Gastroesophageal sphincter (tissue), 4 donors: ENCODE results near the gene SEMA4D. TPM values are rescaled to one million over a fixed set of nuclear protein-coding genes. Genes with fewer than 3 reads are reported as not detected.

Experiments
- ATAC-seq: fragments of 150-250 bp; one replicate; pipeline ENCODE4 v1.9.1; 2016; ENCODE audit warnings: mild to moderate bottlenecking, moderate library complexity
- H3K27ac ChIP-seq, 4 donors: fragments of 200-600 bp; sonication (generic) in 3 of 4; 1 replicate in 3 of 4; 2 replicates in 1 of 4; pipeline ENCODE4 v1.5.1; 2016 to 2019
- H3K27me3 ChIP-seq: fragments of 200-600 bp; sonication (generic); one replicate; pipeline ENCODE4 v1.5.1; 2019
- H3K36me3 ChIP-seq, 2 donors: fragments of 200-600 bp; sonication (generic); one replicate each; pipeline ENCODE4 v1.5.1; 2019; ENCODE audit warnings: control low read depth in 1 of 2
- H3K4me1 ChIP-seq, 3 donors: fragments of 200-600 bp; sonication (generic); 1 replicate in 2 of 3; 2 replicates in 1 of 3; pipeline ENCODE4 v1.5.1; 2016 to 2019; ENCODE audit warnings: control low read depth in 2 of 3
- H3K4me3 ChIP-seq, 2 donors: fragments of 200-600 bp; sonication (generic); one replicate each; pipeline ENCODE4 v1.5.1; 2019; ENCODE audit warnings: mild to moderate bottlenecking in 1 of 2, moderate library complexity in 1 of 2
- H3K9me3 ChIP-seq, 3 donors: fragments of 200-600 bp; sonication (generic); one replicate each; pipeline ENCODE4 v1.5.1; 2017 to 2019; ENCODE audit warnings: control low read depth in 2 of 3
- EP300 ChIP-seq: sonication (generic); formaldehyde crosslinking; IDR thresholded peaks from one replicate; pipeline ENCODE4 v1.6.1; 2017; ENCODE audit warnings: antibody characterized with exemption, mild to moderate bottlenecking
- POLR2A ChIP-seq, 2 donors: fragments of 450-650 bp; IDR thresholded peaks; one replicate each; pipeline ENCODE4 v1.6.1; 2017; ENCODE audit warnings: antibody characterized with exemption in 2 of 2, mild to moderate bottlenecking in 2 of 2, moderate library complexity in 1 of 2
- POLR2AphosphoS5 ChIP-seq: sonication (generic); formaldehyde crosslinking; IDR thresholded peaks from one replicate; pipeline ENCODE4 v1.6.1; 2017; ENCODE audit warnings: antibody characterized with exemption
- WGBS, 2 donors: methylation state at CpG; one replicate each; pipeline ENCODE4 v1.1.5; 2018; ENCODE audit warnings: low coverage in 1 of 2; 5-methylcytosine and 5-hydroxymethylcytosine counted together
- total RNA-seq, 4 donors: library from RNA; depleted of rRNA; stranded (reverse); fragments of >200 nt; gene quantifications; one replicate each; pipeline ENCODE4 v1.1.0, GENCODE V29; 2016
- TF ChIP-seq, protein P1 (sequence below), 4 experiments: fragments of 200-600 bp in 2 of 4; fragments of 450-650 bp in 2 of 4; sonication (generic) in 1 of 4; IDR thresholded peaks; one replicate each; pipeline ENCODE4 v1.5.1; 2017 to 2019; ENCODE audit warnings: antibody characterized with exemption in 4 of 4, mild to moderate bottlenecking in 2 of 4, moderate library complexity in 2 of 4

The SEMA4D gene
- total RNA-seq, 4 donors from 2014 or later, result 4.4 to 12.0 (median 6.5) TPM

DNA sequence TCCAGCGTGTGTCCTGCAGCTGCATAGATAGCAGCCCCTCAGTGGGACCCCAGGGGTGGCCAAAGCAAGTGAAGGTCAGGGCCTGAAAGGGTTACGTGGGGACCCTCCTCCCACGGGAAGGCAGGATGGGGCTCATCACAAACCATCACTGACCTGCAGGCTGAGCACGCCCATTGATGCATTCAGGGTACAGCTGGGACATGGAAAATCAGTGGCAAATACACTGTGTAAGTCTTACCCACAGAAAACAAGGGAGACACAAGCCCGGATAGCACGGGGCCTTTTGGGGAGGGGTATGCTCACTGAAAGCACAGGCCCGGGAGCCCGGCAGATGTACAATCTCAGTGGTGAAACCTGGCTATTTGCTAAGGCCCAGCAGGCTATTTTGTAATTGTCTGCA lies 49.1 kb downstream of the SEMA4D start:
- Histone ChIP-seq H3K9me3 (no peaks in the 10 kb centered on the region), H3K36me3 (peaks cover 0 to 5% of the 10 kb centered on the region in 2 donors), H3K27ac (peak overlapping the region in 1 of 4 donors; percentile 5), H3K27me3 (no peaks in the 10 kb centered on the region), H3K4me1 (peaks cover 0 to under 1% (median 0%) of the 10 kb centered on the region in 3 donors), H3K4me3 (no peak overlapping the region)
- ATAC-seq, result no peak
- TF ChIP-seq POLR2AphosphoS5, result no peak
- no peak for TF ChIP-seq EP300
- TF ChIP-seq, protein P1, sequence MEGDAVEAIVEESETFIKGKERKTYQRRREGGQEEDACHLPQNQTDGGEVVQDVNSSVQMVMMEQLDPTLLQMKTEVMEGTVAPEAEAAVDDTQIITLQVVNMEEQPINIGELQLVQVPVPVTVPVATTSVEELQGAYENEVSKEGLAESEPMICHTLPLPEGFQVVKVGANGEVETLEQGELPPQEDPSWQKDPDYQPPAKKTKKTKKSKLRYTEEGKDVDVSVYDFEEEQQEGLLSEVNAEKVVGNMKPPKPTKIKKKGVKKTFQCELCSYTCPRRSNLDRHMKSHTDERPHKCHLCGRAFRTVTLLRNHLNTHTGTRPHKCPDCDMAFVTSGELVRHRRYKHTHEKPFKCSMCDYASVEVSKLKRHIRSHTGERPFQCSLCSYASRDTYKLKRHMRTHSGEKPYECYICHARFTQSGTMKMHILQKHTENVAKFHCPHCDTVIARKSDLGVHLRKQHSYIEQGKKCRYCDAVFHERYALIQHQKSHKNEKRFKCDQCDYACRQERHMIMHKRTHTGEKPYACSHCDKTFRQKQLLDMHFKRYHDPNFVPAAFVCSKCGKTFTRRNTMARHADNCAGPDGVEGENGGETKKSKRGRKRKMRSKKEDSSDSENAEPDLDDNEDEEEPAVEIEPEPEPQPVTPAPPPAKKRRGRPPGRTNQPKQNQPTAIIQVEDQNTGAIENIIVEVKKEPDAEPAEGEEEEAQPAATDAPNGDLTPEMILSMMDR (IDR thresholded peaks at IDR 0.05), result no peak
- no peak for TF ChIP-seq POLR2A (IDR thresholded peaks at IDR 0.05)
- 55 to 66% methylated on average over 6 of the region's 8 CpGs for whole genome bisulfite sequencing, 2 donors

DNA sequence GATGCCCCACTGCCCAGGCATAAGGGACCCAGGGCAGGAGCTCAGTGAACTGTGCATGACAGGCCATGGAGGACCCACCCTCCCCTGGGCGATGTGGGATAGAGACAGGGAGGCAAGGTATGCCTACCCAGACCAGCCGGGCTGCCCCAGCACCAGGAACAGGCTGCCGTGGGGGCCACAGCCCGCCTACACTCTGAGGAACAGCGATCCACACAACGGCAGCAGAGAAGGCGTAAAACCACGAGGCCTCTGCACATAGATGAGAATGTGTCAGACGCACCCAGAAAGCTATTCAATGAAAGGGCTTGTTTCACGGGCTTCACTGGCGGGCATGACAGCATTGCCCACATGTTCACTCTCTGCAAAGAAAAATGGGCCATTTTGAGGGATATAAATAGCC lies 49.5 kb downstream of the SEMA4D start:
- WGBS, 2 donors, result 78% methylated on average over 5 of the region's 11 CpGs; no CpG with 5 or more reads in 1 of the 2 donors
- H3K4me3 ChIP-seq, result no peak overlapping the region
- no peak overlapping the region for H3K27ac ChIP-seq
- TF ChIP-seq POLR2AphosphoS5 (no peak), POLR2A (IDR thresholded peaks at IDR 0.05) (no peak), EP300 (no peak)
- TF ChIP-seq, protein P1 (IDR thresholded peaks at IDR 0.05), result no peak
- peaks cover 0 to 4% (median 0%) of the 10 kb centered on the region in 3 donors for H3K4me1 ChIP-seq
- H3K9me3 ChIP-seq, result no peaks in the 10 kb centered on the region
- no peaks in the 10 kb centered on the region for H3K27me3 ChIP-seq
- peaks cover 0 to 5% of the 10 kb centered on the region in 2 donors for H3K36me3 ChIP-seq
- ATAC-seq, result no peak

DNA sequence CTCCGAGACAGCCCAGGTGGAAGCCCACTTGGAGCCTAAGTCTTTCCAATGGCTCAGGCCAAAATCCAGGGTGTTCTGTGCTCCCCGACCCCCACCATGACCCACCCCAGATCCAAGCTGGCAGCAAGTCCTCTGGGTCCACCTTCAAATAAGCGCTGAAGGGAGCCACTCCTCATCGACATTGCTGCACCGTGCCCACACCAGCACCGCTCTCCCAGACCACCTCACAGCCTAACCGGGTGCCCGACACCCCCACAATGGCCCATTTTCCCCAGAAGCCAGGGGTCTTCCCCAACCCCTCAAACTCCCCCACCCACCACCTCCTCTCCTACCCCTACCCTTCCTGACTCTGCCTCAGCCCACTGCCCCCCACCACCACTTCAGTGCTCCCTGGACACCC lies 50.5 kb downstream of the SEMA4D start:
- Histone ChIP-seq H3K36me3 (no peaks in the 10 kb centered on the region), H3K4me1 (peaks cover 0 to 6% (median 5%) of the 10 kb centered on the region in 3 donors), H3K9me3 (no peaks in the 10 kb centered on the region), H3K27ac (no peak overlapping the region), H3K27me3 (no peaks in the 10 kb centered on the region), H3K4me3 (no peak overlapping the region)
- 92% methylated on average over 6 of the region's 8 CpGs; no CpG with 5 or more reads in 1 of the 2 donors for WGBS, 2 donors
- TF ChIP-seq POLR2AphosphoS5 (no peak), POLR2A (IDR thresholded peaks at IDR 0.05) (no peak), EP300 (no peak)
- TF ChIP-seq, protein P1 (IDR thresholded peaks at IDR 0.05), result no peak
- no peak for ATAC-seq

DNA sequence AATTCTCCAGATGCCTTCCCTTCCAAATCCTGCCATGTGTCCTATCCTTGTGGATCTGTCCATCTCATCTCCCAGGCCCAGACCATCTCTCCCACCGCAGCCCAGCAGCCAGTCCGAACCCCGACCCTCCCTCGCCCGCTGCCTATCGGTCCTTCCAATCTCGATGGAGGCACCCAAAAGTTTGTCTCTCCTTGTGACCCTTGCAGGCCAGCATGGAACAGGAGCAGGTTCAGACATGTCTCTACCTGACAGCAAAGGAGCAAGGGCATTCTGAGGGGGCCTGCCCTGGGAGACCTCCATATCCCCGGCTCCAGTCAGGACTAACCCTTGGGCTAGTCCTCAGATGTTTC lies 51.0 kb downstream of the SEMA4D start:
- no peak for ATAC-seq
- no peaks in the 10 kb centered on the region for H3K27me3 ChIP-seq
- H3K36me3 ChIP-seq, result no peaks in the 10 kb centered on the region
- H3K4me1 ChIP-seq, result peaks cover 0 to 8% (median 5%) of the 10 kb centered on the region in 3 donors
- H3K4me3 ChIP-seq, result no peak overlapping the region
- no peak overlapping the region for H3K27ac ChIP-seq
- TF ChIP-seq POLR2A (IDR thresholded peaks at IDR 0.05) (no peak), EP300 (no peak), POLR2AphosphoS5 (no peak)
- TF ChIP-seq, protein P1 (IDR thresholded peaks at IDR 0.05), result no peak
- no peaks in the 10 kb centered on the region for H3K9me3 ChIP-seq
- 95 to 98% methylated on average over 6 to 7 of the region's 8 CpGs for WGBS, 2 donors

DNA sequence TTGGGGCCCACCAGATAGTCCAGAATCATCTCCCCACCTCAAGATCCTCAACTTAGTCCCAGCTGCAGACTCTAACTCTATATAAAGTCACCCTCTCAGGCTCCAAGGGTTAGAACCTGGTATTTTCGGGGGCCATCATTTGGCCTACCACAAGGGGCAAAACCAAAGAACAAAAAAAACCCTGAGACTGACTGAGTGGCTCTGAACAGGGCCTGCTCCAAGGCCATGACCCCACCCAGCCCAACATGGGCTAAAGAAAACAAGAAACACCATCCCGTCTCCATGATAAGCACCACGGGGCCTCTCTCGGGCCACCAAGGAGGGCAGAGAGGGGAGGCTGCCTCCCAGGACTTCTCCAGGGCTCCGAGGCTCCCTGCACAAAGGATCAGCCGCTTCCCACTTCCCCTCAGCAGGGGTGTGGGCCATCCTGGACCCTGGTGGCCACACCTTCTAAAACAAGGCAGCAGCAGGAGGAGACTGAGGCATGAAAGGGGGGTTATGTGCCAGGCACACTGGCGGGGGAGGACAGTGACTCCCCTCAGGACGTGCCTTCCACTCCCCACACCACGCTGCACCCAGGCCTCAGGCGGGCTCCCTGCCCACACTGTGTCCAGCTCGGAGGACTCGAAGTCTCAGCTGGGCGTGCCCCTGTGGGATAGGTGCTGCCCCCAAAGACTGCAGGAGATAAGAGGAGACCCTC lies 51.5 kb downstream of the SEMA4D start:
- Histone ChIP-seq H3K4me1 (peaks cover 0 to 14% (median 5%) of the 10 kb centered on the region in 3 donors), H3K9me3 (no peaks in the 10 kb centered on the region), H3K27me3 (no peaks in the 10 kb centered on the region), H3K4me3 (no peak overlapping the region), H3K27ac (no peak overlapping the region), H3K36me3 (no peaks in the 10 kb centered on the region)
- TF ChIP-seq, protein P1 (IDR thresholded peaks at IDR 0.05), result no peak
- TF ChIP-seq EP300 (no peak), POLR2AphosphoS5 (no peak), POLR2A (IDR thresholded peaks at IDR 0.05) (no peak)
- no peak for ATAC-seq
- WGBS, 2 donors, result 100% methylated on average over 3 of the region's 13 CpGs; no CpG with 5 or more reads in 1 of the 2 donors
